HEK293 (cell line): Measurements from ENCODE around the gene SLC48A1.

Source experiments
- CTCF ChIA-PET: fragments of 350-600 bp; formaldehyde crosslinking; extraction: SDS; loops from one replicate; lab custom pipeline; 2021; ENCODE audit warnings: antibody characterized with exemption; lab: Yijun Ruan, JAX
- POLR2A ChIA-PET: fragments of 300-600 bp; formaldehyde crosslinking; extraction: SDS; loops from one replicate; lab custom pipeline; 2020; ENCODE audit warnings: antibody characterized with exemption, inconsistent platforms; lab: Yijun Ruan, JAX
- H3K27ac ChIP-seq: fragments of 200-500 bp; sonication (Bioruptor generic); 2 replicates; pipeline ENCODE4 v1.5.1; 2014; ENCODE audit warnings: low read depth, low read length, control low read depth, inconsistent platforms; ENCODE audit errors: extremely low read depth
- H3K36me3 ChIP-seq, 2 experiments: fragments of 200-500 bp in 1 of 2; sonication (Bioruptor generic) in 1 of 2; 1 replicate in 1 of 2; 2 replicates in 1 of 2; pipeline ENCODE4 v1.5.1; 2014 to 2017; ENCODE audit warnings: inconsistent platforms in 2 of 2, low read length in 2 of 2; ENCODE audit not compliant: control insufficient read depth in 2 of 2, insufficient read depth in 1 of 2
- H3K4me1 ChIP-seq: fragments of 200-500 bp; sonication (Bioruptor generic); 2 replicates; pipeline ENCODE4 v1.5.1; 2014; ENCODE audit warnings: mild to moderate bottlenecking, low read length, inconsistent platforms; ENCODE audit not compliant: control insufficient read depth, insufficient read depth
- H3K4me3 ChIP-seq: 2 replicates; pipeline ENCODE4 v1.5.1; 2011; ENCODE audit warnings: low read depth, mild to moderate bottlenecking, control low read depth, low read length, moderate library complexity
- H3K9me3 ChIP-seq: fragments of 200-500 bp; sonication (Bioruptor generic); 2 replicates; pipeline ENCODE4 v1.5.1; 2014; ENCODE audit warnings: low read depth, low read length, inconsistent platforms; ENCODE audit not compliant: control insufficient read depth, insufficient read depth
- HOXC10 ChIP-seq: sonication (generic); formaldehyde crosslinking; IDR thresholded peaks from 2 replicates; pipeline ENCODE4 v1.8.1; 2023; ENCODE audit warnings: mild to moderate bottlenecking, missing genetic modification reagents
- MEIS1 ChIP-seq: sonication (generic); formaldehyde crosslinking; IDR thresholded peaks from 2 replicates; pipeline ENCODE4 v1.8.1; 2022; ENCODE audit warnings: missing genetic modification reagents, mild to moderate bottlenecking, borderline replicate concordance
- PRDM4 ChIP-seq: fragments of 450-650 bp; formaldehyde crosslinking; IDR thresholded peaks from 2 replicates; pipeline ENCODE4 v1.5.1; 2017; ENCODE audit warnings: missing biosample characterization, missing genetic modification characterization
- REST ChIP-seq: fragments of 450-650 bp; formaldehyde crosslinking; IDR thresholded peaks from 2 replicates; pipeline ENCODE4 v1.5.1; 2016; ENCODE audit warnings: missing biosample characterization, missing genetic modification characterization
- YY1 ChIP-seq: fragments of 450-650 bp; formaldehyde crosslinking; IDR thresholded peaks from 2 replicates; pipeline ENCODE4 v1.5.1; 2018; ENCODE audit warnings: missing biosample characterization, missing genetic modification characterization
- ZBTB11 ChIP-seq: fragments of 450-650 bp; formaldehyde crosslinking; conservative IDR thresholded peaks from 2 replicates; pipeline ENCODE4 v1.5.1; 2016; ENCODE audit warnings: low read depth, missing biosample characterization, missing genetic modification characterization
- ZBTB21 ChIP-seq: fragments of 450-650 bp; formaldehyde crosslinking; IDR thresholded peaks from 2 replicates; pipeline ENCODE4 v1.5.1; 2017; ENCODE audit warnings: missing biosample characterization, missing genetic modification characterization
- ZBTB48 ChIP-seq: fragments of 450-650 bp; formaldehyde crosslinking; IDR thresholded peaks from 2 replicates; pipeline ENCODE4 v1.5.1; 2016; ENCODE audit warnings: missing biosample characterization, missing genetic modification characterization
- ZNF16 ChIP-seq: fragments of 450-650 bp; formaldehyde crosslinking; IDR thresholded peaks from 2 replicates; pipeline ENCODE4 v1.5.1; 2016; ENCODE audit warnings: low read depth, missing biosample characterization, missing genetic modification characterization
- ZNF174 ChIP-seq: fragments of 450-650 bp; formaldehyde crosslinking; IDR thresholded peaks from 2 replicates; pipeline ENCODE4 v1.5.0; 2017; ENCODE audit warnings: missing biosample characterization, mild to moderate bottlenecking, missing genetic modification characterization
- ZNF214 ChIP-seq: fragments of 450-650 bp; formaldehyde crosslinking; IDR thresholded peaks from 2 replicates; pipeline ENCODE4 v1.5.1; 2017; ENCODE audit warnings: missing biosample characterization, mild to moderate bottlenecking, missing genetic modification characterization, borderline replicate concordance
- ZNF24 ChIP-seq: fragments of 450-650 bp; formaldehyde crosslinking; IDR thresholded peaks from 2 replicates; pipeline ENCODE4 v1.5.1; 2016; ENCODE audit warnings: missing biosample characterization, missing genetic modification characterization
- ZNF37A ChIP-seq: fragments of 450-650 bp; IDR thresholded peaks from 2 replicates; pipeline ENCODE4 v1.5.1; 2018; ENCODE audit warnings: missing biosample characterization, missing genetic modification characterization
- ZNF473 ChIP-seq: fragments of 450-650 bp; formaldehyde crosslinking; IDR thresholded peaks from 2 replicates; pipeline ENCODE4 v1.5.1; 2017; ENCODE audit warnings: missing biosample characterization, missing genetic modification characterization
- ZNF558 ChIP-seq: fragments of 450-650 bp; formaldehyde crosslinking; IDR thresholded peaks from 2 replicates; pipeline ENCODE4 v1.5.1; 2016; ENCODE audit warnings: missing biosample characterization, missing genetic modification characterization
- ZNF629 ChIP-seq: fragments of 450-650 bp; formaldehyde crosslinking; IDR thresholded peaks from 2 replicates; pipeline ENCODE4 v1.5.1; 2017; ENCODE audit warnings: missing biosample characterization, missing genetic modification characterization
- ZNF768 ChIP-seq: fragments of 450-650 bp; formaldehyde crosslinking; IDR thresholded peaks from 2 replicates; pipeline ENCODE4 v1.5.1; 2018; ENCODE audit warnings: missing biosample characterization, mild to moderate bottlenecking, missing genetic modification characterization
- ZSCAN4 ChIP-seq: fragments of 450-650 bp; formaldehyde crosslinking; IDR thresholded peaks from 2 replicates; pipeline ENCODE4 v1.5.1; 2017; ENCODE audit warnings: missing biosample characterization, missing genetic modification characterization

SLC48A1 gene

GRCh38 chr12:47786662-47787280 is 13.7 kb downstream of the SLC48A1 start:
- POLR2A ChIA-PET = no interaction called here
- no peak overlapping the region for H3K4me3 ChIP-seq
- H3K36me3 ChIP-seq = peaks cover 3 to 96% of the 10 kb centered on the region in 2 experiments; a peak in 2 of 3 replicates
- no peaks in the 10 kb centered on the region for H3K4me1 ChIP-seq
- TF ChIP-seq ZBTB11 (tag by site-specific recombination) (no peak), ZBTB48 (no peak), ZNF473 (tag by site-specific recombination) (no peak), ZSCAN4 (tag by site-specific recombination) (no peak)
- no peaks in the 10 kb centered on the region for H3K9me3 ChIP-seq
- CTCF ChIA-PET = interaction anchor here (0.6 to 10.6 kb wide), 6 partner anchors 26 to 69 kb away, joined by 3 to 112 read pairs (median 3); no protein-coding TSS in a partner anchor
- H3K27ac ChIP-seq = no peak overlapping the region

- Histone ChIP-seq H3K4me1 (no peaks in the 10 kb centered on the region), H3K4me3 (no peak overlapping the region), H3K27ac (no peak overlapping the region), H3K9me3 (no peaks in the 10 kb centered on the region), H3K36me3 (peaks cover 1 to 95% of the 10 kb centered on the region in 2 experiments; a peak in 2 of 3 replicates)
- ChIA-PET POLR2A (no interaction called here), CTCF (interaction anchor here (0.9 to 10.6 kb wide), 5 partner anchors 20 to 51 kb away, joined by 3 to 112 read pairs (median 4); no protein-coding TSS in a partner anchor)
- TF ChIP-seq ZNF768 (tag by site-specific recombination) (peak; percentile 69; the same call in 1 of the 2 replicates), ZNF174 (tag by site-specific recombination) (no peak)
Measured at GRCh38 chr12:47787596-47788319, 14.7 kb downstream of the SLC48A1 start.

- CTCF ChIA-PET = interaction anchor here (1.1 to 10.6 kb wide), 7 partner anchors 23 to 74 kb away, joined by 3 to 112 read pairs (median 4); no protein-coding TSS in a partner anchor
- POLR2A ChIA-PET = interaction anchor here (0.6 to 1.3 kb wide), 2 partner anchors 21 to 49 kb away, joined by 3 to 4 read pairs; no protein-coding TSS in a partner anchor
Measured at GRCh38 chr12:47789141-47789540, 16.1 kb downstream of the SLC48A1 start.

More at GRCh38 chr12:47789141-47789540, 16.1 kb downstream of the SLC48A1 start:
- no peak for TF ChIP-seq PRDM4
- TF ChIP-seq YY1 (tag by site-specific recombination) = no peak
- TF ChIP-seq ZNF629 = no peak
- TF ChIP-seq ZNF37A (tag by site-specific recombination) = no peak
- no peak for TF ChIP-seq ZNF214 (tag by site-specific recombination)
- no peak for TF ChIP-seq ZNF558 (tag by site-specific recombination)
- TF ChIP-seq ZNF24 (tag by site-specific recombination) = no peak
- TF ChIP-seq MEIS1 (CRISPR knock-in tag) = no peak
- TF ChIP-seq ZBTB21 (tag by site-specific recombination) = no peak
- no peak for TF ChIP-seq HOXC10
- TF ChIP-seq REST = no peak
- no peak for TF ChIP-seq ZNF16 (tag by site-specific recombination)
- Histone ChIP-seq H3K27ac (no peak overlapping the region), H3K4me1 (no peaks in the 10 kb centered on the region), H3K9me3 (no peaks in the 10 kb centered on the region), H3K4me3 (no peak overlapping the region), H3K36me3 (peaks cover 0 to 93% of the 10 kb centered on the region in 2 experiments; a peak in 2 of 3 replicates)
